Middle frontal gyrus (tissue), 1 donor: ENCODE data around the gene PTPRN2.

Experiments used
- DNase-seq: peaks from one replicate; pipeline ENCODE4 v3.0.0-alpha.2; 2015; ENCODE audit warnings: low spot score; ENCODE audit errors: extremely low spot score

The PTPRN2 gene

GRCh38 chr7:158602905-158603772 is 15.5 kb upstream of the PTPRN2 start:
- DNase-seq: no peak

- no peak for DNase-seq
Observed at GRCh38 chr7:158602041-158602440, 14.4 kb upstream of the PTPRN2 start.

GRCh38 chr7:158601090-158601489 is 13.5 kb upstream of the PTPRN2 start:
- no peak for DNase-seq

- DNase-seq: no peak
Observed at GRCh38 chr7:158596745-158597144, 9.1 kb upstream of the PTPRN2 start.

- DNase-seq: no peak
Observed at GRCh38 chr7:158596309-158596708, 8.7 kb upstream of the PTPRN2 start.

GRCh38 chr7:158595068-158595467 is 7.4 kb upstream of the PTPRN2 start:
- no peak for DNase-seq

GRCh38 chr7:158592541-158592940 is 4.9 kb upstream of the PTPRN2 start:
- DNase-seq: no peak

GRCh38 chr7:158591944-158592343 is 4.3 kb upstream of the PTPRN2 start:
- no peak for DNase-seq

- no peak for DNase-seq
Observed at GRCh38 chr7:158590181-158590530, 2.5 kb upstream of the PTPRN2 start.

- DNase-seq: no peak
Observed at GRCh38 chr7:158589653-158590052, 2.0 kb upstream of the PTPRN2 start.

- no peak for DNase-seq
Observed at GRCh38 chr7:158588878-158589442, 1.3 kb upstream of the PTPRN2 start.

GRCh38 chr7:158588085-158588877 is 658 bp upstream of the PTPRN2 start:
- no peak for DNase-seq

- DNase-seq: no peak
Observed at GRCh38 chr7:158586499-158587161, 993 bp downstream of the PTPRN2 start.

- no peak for DNase-seq
Observed at GRCh38 chr7:158585721-158586498, 1.7 kb downstream of the PTPRN2 start.

GRCh38 chr7:158584407-158584806 is 3.2 kb downstream of the PTPRN2 start:
- no peak for DNase-seq

- DNase-seq: no peak
Observed at GRCh38 chr7:158583810-158584209, 3.8 kb downstream of the PTPRN2 start.

- DNase-seq: no peak
Observed at GRCh38 chr7:158583143-158583542, 4.5 kb downstream of the PTPRN2 start.

GRCh38 chr7:158582089-158582456 is 5.5 kb downstream of the PTPRN2 start:
- no peak for DNase-seq

GRCh38 chr7:158581440-158582088 is 6.1 kb downstream of the PTPRN2 start:
- no peak for DNase-seq
